ENCODE data around the gene RAB8A. TPM values are rescaled to one million over a fixed set of nuclear protein-coding genes. Genes with fewer than 3 reads are reported as not detected.
"Not testable (repeated sequence)": the region's sequence is repeated elsewhere in the genome, so short reads cannot be mapped to it uniquely, and the experiment has no call there.

The RAB8A gene
- total RNA-seq, 1 donor from 2014 or later = 235 TPM

- DNase-seq (ENCODE audit: low spot score) = no peak
- H3K27ac Mint-ChIP-seq = no peak overlapping the region
- intact Hi-C loops (cut with micrococcal nuclease) = no loop called here
Measured at GRCh38 chr19:16104722-16105121, 7.0 kb upstream of the RAB8A start.

GRCh38 chr19:16106121-16106520, 5.6 kb upstream of the RAB8A start:
- Mint-ChIP-seq H3K4me3 (no peak overlapping the region), H3K4me1 (ENCODE audit: low read depth) (peaks cover 10% of the 10 kb centered on the region), H3K27ac (peak overlapping the region; percentile 29), H3K9me3 (no peaks in the 10 kb centered on the region), H3K27me3 (ENCODE audit: insufficient read depth) (no peaks in the 10 kb centered on the region), H3K36me3 (ENCODE audit: low read depth) (peaks cover 27% of the 10 kb centered on the region)
- DNase-seq (ENCODE audit: low spot score) = no peak
- intact Hi-C loops (cut with micrococcal nuclease) = no loop called here

More at GRCh38 chr19:16104722-16105121, 7.0 kb upstream of the RAB8A start:
- Mint-ChIP-seq H3K27me3 (ENCODE audit: insufficient read depth) (no peaks in the 10 kb centered on the region), H3K36me3 (ENCODE audit: low read depth) (peaks cover 31% of the 10 kb centered on the region), H3K4me3 (no peak overlapping the region), H3K9me3 (no peaks in the 10 kb centered on the region), H3K4me1 (ENCODE audit: low read depth) (peaks cover 9% of the 10 kb centered on the region)

GRCh38 chr19:16111909-16112752, 442 bp downstream of the RAB8A start:
- H3K27me3 Mint-ChIP-seq (ENCODE audit: insufficient read depth) = peaks cover 1% of the 10 kb centered on the region
- H3K36me3 Mint-ChIP-seq (ENCODE audit: low read depth) = peaks cover 24% of the 10 kb centered on the region
- intact Hi-C loops (cut with micrococcal nuclease) = loop anchor here (1.0 to 2.0 kb wide), 13 partner anchors 7 to 987 kb away; partner anchors contain the start of genes AP1M1, C19orf44, CALR3 and CHERP
- peak overlapping the region; percentile 95 for H3K27ac Mint-ChIP-seq
- H3K9me3 Mint-ChIP-seq = no peaks in the 10 kb centered on the region
- no peak for DNase-seq (ENCODE audit: low spot score)
- H3K4me3 Mint-ChIP-seq = peak overlapping the region; percentile 98
- peaks cover 31% of the 10 kb centered on the region for H3K4me1 Mint-ChIP-seq (ENCODE audit: low read depth)

- peak overlapping the region; percentile 95 for H3K27ac Mint-ChIP-seq
- peaks cover 1% of the 10 kb centered on the region for H3K27me3 Mint-ChIP-seq (ENCODE audit: insufficient read depth)
- no peaks in the 10 kb centered on the region for H3K9me3 Mint-ChIP-seq
- intact Hi-C loops (cut with micrococcal nuclease) = no loop called here
- DNase-seq (ENCODE audit: low spot score) = no peak
- H3K4me3 Mint-ChIP-seq = peak overlapping the region; percentile 98
- H3K4me1 Mint-ChIP-seq (ENCODE audit: low read depth) = peaks cover 38% of the 10 kb centered on the region
- peaks cover 23% of the 10 kb centered on the region for H3K36me3 Mint-ChIP-seq (ENCODE audit: low read depth)
Measured at GRCh38 chr19:16112778-16113177, 1.1 kb downstream of the RAB8A start.

GRCh38 chr19:16113727-16114126, 2.0 kb downstream of the RAB8A start:
- Mint-ChIP-seq H3K27ac (peak overlapping the region; percentile 58), H3K9me3 (no peaks in the 10 kb centered on the region), H3K36me3 (ENCODE audit: low read depth) (peaks cover 31% of the 10 kb centered on the region), H3K27me3 (ENCODE audit: insufficient read depth) (peaks cover 1% of the 10 kb centered on the region), H3K4me1 (ENCODE audit: low read depth) (peaks cover 47% of the 10 kb centered on the region), H3K4me3 (peak overlapping the region; percentile 77)
- DNase-seq (ENCODE audit: low spot score) = no peak
- intact Hi-C loops (cut with micrococcal nuclease) = no loop called here

GRCh38 chr19:16115301-16116039, 3.8 kb downstream of the RAB8A start:
- Mint-ChIP-seq H3K4me1 (ENCODE audit: low read depth) (peaks cover 57% of the 10 kb centered on the region), H3K4me3 (no peak overlapping the region), H3K9me3 (no peaks in the 10 kb centered on the region), H3K36me3 (ENCODE audit: low read depth) (peaks cover 39% of the 10 kb centered on the region), H3K27me3 (ENCODE audit: insufficient read depth) (peaks cover 1% of the 10 kb centered on the region), H3K27ac (peak overlapping the region; percentile 62)
- no peak for DNase-seq (ENCODE audit: low spot score)
- intact Hi-C loops (cut with micrococcal nuclease) = no loop called here

GRCh38 chr19:16116067-16116466, 4.4 kb downstream of the RAB8A start:
- intact Hi-C loops (cut with micrococcal nuclease) = no loop called here
- no peak for DNase-seq (ENCODE audit: low spot score)
- Mint-ChIP-seq H3K4me3 (no peak overlapping the region), H3K27ac (peak overlapping the region; percentile 62), H3K36me3 (ENCODE audit: low read depth) (peaks cover 39% of the 10 kb centered on the region), H3K4me1 (ENCODE audit: low read depth) (peaks cover 55% of the 10 kb centered on the region), H3K27me3 (ENCODE audit: insufficient read depth) (peaks cover 1% of the 10 kb centered on the region), H3K9me3 (no peaks in the 10 kb centered on the region)

GRCh38 chr19:16117594-16118033, 5.9 kb downstream of the RAB8A start:
- H3K4me3 Mint-ChIP-seq = peak overlapping the region; percentile 70
- peaks cover 57% of the 10 kb centered on the region for H3K4me1 Mint-ChIP-seq (ENCODE audit: low read depth)
- peaks cover 1% of the 10 kb centered on the region for H3K27me3 Mint-ChIP-seq (ENCODE audit: insufficient read depth)
- DNase-seq (ENCODE audit: low spot score) = no peak
- intact Hi-C loops (cut with micrococcal nuclease) = loop anchor here (2.0 kb wide), 2 partner anchors 25 to 221 kb away; partner anchors contain the start of gene HSH2D
- H3K36me3 Mint-ChIP-seq (ENCODE audit: low read depth) = peaks cover 46% of the 10 kb centered on the region
- no peaks in the 10 kb centered on the region for H3K9me3 Mint-ChIP-seq
- H3K27ac Mint-ChIP-seq = peak overlapping the region; percentile 95

- Mint-ChIP-seq H3K27ac (peak overlapping the region; percentile 95), H3K9me3 (no peaks in the 10 kb centered on the region), H3K4me3 (peak overlapping the region; percentile 70), H3K27me3 (ENCODE audit: insufficient read depth) (peaks cover 1% of the 10 kb centered on the region), H3K36me3 (ENCODE audit: low read depth) (peaks cover 47% of the 10 kb centered on the region), H3K4me1 (ENCODE audit: low read depth) (peaks cover 51% of the 10 kb centered on the region)
- intact Hi-C loops (cut with micrococcal nuclease) = loop anchor here (1.0 to 2.0 kb wide), 7 partner anchors 7 to 220 kb away; partner anchors contain the start of genes AP1M1, FAM32A, HSH2D and RAB8A
- DNase-seq (ENCODE audit: low spot score) = peak; percentile 41
Measured at GRCh38 chr19:16118489-16119033, 6.9 kb downstream of the RAB8A start.

- H3K27me3 Mint-ChIP-seq (ENCODE audit: insufficient read depth); H3K9me3 Mint-ChIP-seq: not testable (repeated sequence)
- intact Hi-C loops (cut with micrococcal nuclease) = loop anchor here (1.0 to 2.0 kb wide), 7 partner anchors 8 to 220 kb away; partner anchors contain the start of genes AP1M1, FAM32A, HSH2D and RAB8A
- Mint-ChIP-seq H3K4me3 (peak overlapping the region; percentile 77), H3K36me3 (ENCODE audit: low read depth) (peaks cover 48% of the 10 kb centered on the region), H3K4me1 (ENCODE audit: low read depth) (peaks cover 46% of the 10 kb centered on the region), H3K27ac (peak overlapping the region; percentile 95)
- DNase-seq (ENCODE audit: low spot score) = peak; percentile 62
Measured at GRCh38 chr19:16119075-16119857, 7.6 kb downstream of the RAB8A start.

- H3K4me1 Mint-ChIP-seq (ENCODE audit: low read depth) = peaks cover 41% of the 10 kb centered on the region
- peak overlapping the region; percentile 12 for H3K27ac Mint-ChIP-seq
- intact Hi-C loops (cut with micrococcal nuclease) = no loop called here
- H3K9me3 Mint-ChIP-seq = no peaks in the 10 kb centered on the region
- peaks cover 55% of the 10 kb centered on the region for H3K36me3 Mint-ChIP-seq (ENCODE audit: low read depth)
- DNase-seq (ENCODE audit: low spot score) = no peak
- H3K27me3 Mint-ChIP-seq (ENCODE audit: insufficient read depth) = no peaks in the 10 kb centered on the region
- no peak overlapping the region for H3K4me3 Mint-ChIP-seq
Measured at GRCh38 chr19:16121141-16121540, 9.5 kb downstream of the RAB8A start.

GRCh38 chr19:16121967-16122366, 10.3 kb downstream of the RAB8A start:
- Mint-ChIP-seq H3K4me3 (no peak overlapping the region), H3K36me3 (ENCODE audit: low read depth) (peaks cover 59% of the 10 kb centered on the region), H3K27ac (peak overlapping the region; percentile 40), H3K27me3 (ENCODE audit: insufficient read depth) (no peaks in the 10 kb centered on the region), H3K4me1 (ENCODE audit: low read depth) (peaks cover 36% of the 10 kb centered on the region), H3K9me3 (no peaks in the 10 kb centered on the region)
- no peak for DNase-seq (ENCODE audit: low spot score)
- intact Hi-C loops (cut with micrococcal nuclease) = no loop called here

Measured in activated T-helper 1 cell treated with anti-CD3 and anti-CD28 coated beads, Interleukin-12 subunit alpha, Interleukin-12 subunit beta, Interleukin-2, Interleukin-4 antibody, amounts not matched to agents 30 ng/mL and 10 ng/mL and 1 ng/mL, durations not matched to agents 14 hours and 24 hours and 36 hours (primary cell).